HCT116 (cell line): ENCODE measurements around the gene TTLL3.

Source experiments
- ELF1 ChIP-seq: IDR thresholded peaks from 2 replicates; pipeline ENCODE4 v1.6.1; 2012; ENCODE audit warnings: low read depth, borderline replicate concordance
- EZH2 ChIP-seq: fragments of 200-600 bp; sonication (generic); IDR thresholded peaks from 2 replicates; pipeline ENCODE4 v1.6.1; 2017; ENCODE audit warnings: antibody characterized with exemption, mixed run types
- FOSL1 ChIP-seq: IDR thresholded peaks from 2 replicates; pipeline ENCODE4 v1.6.1; 2012; ENCODE audit warnings: low read depth
- POLR2A ChIP-seq: IDR thresholded peaks from 2 replicates; pipeline ENCODE4 v1.7.0; 2011; ENCODE audit warnings: borderline replicate concordance; ENCODE audit not compliant: insufficient read depth, insufficient read length; ENCODE audit errors: extremely low read depth
- RAD21 ChIP-seq: IDR thresholded peaks from 2 replicates; pipeline ENCODE4 v1.6.1; 2012; ENCODE audit warnings: low read depth, mild to moderate bottlenecking
- TF ChIP-seq, protein P1 (sequence below), 3 experiments: fragments of 200-600 bp in 1 of 3; sonication (generic) in 1 of 3; IDR thresholded peaks in 2 of 3; conservative IDR thresholded peaks in 1 of 3; 2 replicates each; pipeline ENCODE4 v1.5.1; 2012 to 2017; ENCODE audit warnings: low read depth in 2 of 3, low read length in 2 of 3, antibody characterized with exemption in 1 of 3, borderline replicate concordance in 1 of 3, control low read depth in 1 of 3, mild to moderate bottlenecking in 1 of 3, mixed read lengths in 1 of 3, mixed run types in 1 of 3, moderate library complexity in 1 of 3; ENCODE audit not compliant: insufficient read depth in 1 of 3
- TF ChIP-seq, protein P2 (sequence below): IDR thresholded peaks from 2 replicates; pipeline ENCODE4 v1.6.1; 2011; ENCODE audit warnings: mild to moderate bottlenecking, low read length, moderate library complexity; ENCODE audit not compliant: insufficient replicate concordance; ENCODE audit errors: extremely low read depth
- TF ChIP-seq, protein P3 (sequence below): IDR thresholded peaks from 2 replicates; pipeline ENCODE4 v1.6.1; 2012
- TF ChIP-seq, protein P4 (sequence below): IDR thresholded peaks from 2 replicates; pipeline ENCODE4 v1.6.1; 2012

DNA sequence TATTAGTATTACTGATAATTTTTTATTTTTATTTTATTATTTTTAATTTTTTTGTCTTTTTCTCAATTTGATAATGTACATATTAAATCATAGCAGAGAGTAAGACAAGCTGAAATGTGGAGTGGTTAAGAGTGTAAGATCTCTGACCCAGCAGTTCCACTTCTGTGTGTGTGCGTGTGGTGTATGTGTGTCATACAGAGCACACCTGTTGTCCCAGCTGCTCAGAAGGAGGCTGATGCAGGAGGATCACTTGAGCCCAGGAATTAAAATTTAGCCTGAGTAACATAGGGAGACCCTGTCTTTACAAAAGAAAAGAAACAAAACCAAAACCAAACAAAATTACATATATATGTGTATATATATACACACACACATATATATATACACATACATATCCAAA, 71.4 kb downstream of the TTLL3 start:
- TF ChIP-seq, protein P1, sequence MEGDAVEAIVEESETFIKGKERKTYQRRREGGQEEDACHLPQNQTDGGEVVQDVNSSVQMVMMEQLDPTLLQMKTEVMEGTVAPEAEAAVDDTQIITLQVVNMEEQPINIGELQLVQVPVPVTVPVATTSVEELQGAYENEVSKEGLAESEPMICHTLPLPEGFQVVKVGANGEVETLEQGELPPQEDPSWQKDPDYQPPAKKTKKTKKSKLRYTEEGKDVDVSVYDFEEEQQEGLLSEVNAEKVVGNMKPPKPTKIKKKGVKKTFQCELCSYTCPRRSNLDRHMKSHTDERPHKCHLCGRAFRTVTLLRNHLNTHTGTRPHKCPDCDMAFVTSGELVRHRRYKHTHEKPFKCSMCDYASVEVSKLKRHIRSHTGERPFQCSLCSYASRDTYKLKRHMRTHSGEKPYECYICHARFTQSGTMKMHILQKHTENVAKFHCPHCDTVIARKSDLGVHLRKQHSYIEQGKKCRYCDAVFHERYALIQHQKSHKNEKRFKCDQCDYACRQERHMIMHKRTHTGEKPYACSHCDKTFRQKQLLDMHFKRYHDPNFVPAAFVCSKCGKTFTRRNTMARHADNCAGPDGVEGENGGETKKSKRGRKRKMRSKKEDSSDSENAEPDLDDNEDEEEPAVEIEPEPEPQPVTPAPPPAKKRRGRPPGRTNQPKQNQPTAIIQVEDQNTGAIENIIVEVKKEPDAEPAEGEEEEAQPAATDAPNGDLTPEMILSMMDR (IDR thresholded peaks at IDR 0.05 in 2 of 3, conservative IDR thresholded peaks at IDR 0.05 in 1 of 3; ENCODE audit: borderline replicate concordance in 1 of 3, insufficient read depth in 1 of 3, low read depth in 2 of 3, low read length in 2 of 3) = no peak
- TF ChIP-seq EZH2 (no peak), FOSL1 (no peak), POLR2A (no peak), RAD21 (no peak), ELF1 (no peak)
- TF ChIP-seq, protein P2, sequence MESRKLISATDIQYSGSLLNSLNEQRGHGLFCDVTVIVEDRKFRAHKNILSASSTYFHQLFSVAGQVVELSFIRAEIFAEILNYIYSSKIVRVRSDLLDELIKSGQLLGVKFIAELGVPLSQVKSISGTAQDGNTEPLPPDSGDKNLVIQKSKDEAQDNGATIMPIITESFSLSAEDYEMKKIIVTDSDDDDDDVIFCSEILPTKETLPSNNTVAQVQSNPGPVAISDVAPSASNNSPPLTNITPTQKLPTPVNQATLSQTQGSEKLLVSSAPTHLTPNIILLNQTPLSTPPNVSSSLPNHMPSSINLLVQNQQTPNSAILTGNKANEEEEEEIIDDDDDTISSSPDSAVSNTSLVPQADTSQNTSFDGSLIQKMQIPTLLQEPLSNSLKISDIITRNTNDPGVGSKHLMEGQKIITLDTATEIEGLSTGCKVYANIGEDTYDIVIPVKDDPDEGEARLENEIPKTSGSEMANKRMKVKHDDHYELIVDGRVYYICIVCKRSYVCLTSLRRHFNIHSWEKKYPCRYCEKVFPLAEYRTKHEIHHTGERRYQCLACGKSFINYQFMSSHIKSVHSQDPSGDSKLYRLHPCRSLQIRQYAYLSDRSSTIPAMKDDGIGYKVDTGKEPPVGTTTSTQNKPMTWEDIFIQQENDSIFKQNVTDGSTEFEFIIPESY = no peak
- TF ChIP-seq, protein P3, sequence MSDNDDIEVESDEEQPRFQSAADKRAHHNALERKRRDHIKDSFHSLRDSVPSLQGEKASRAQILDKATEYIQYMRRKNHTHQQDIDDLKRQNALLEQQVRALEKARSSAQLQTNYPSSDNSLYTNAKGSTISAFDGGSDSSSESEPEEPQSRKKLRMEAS = no peak
- TF ChIP-seq, protein P4, sequence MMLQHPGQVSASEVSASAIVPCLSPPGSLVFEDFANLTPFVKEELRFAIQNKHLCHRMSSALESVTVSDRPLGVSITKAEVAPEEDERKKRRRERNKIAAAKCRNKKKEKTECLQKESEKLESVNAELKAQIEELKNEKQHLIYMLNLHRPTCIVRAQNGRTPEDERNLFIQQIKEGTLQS = no peak
